HCT116 (cell line): ENCODE data around the gene EPYC.

Source experiments
- EZH2 ChIP-seq: fragments of 200-600 bp; sonication (generic); IDR thresholded peaks from 2 replicates; pipeline ENCODE4 v1.6.1; 2017; ENCODE audit warnings: antibody characterized with exemption, mixed run types
- POLR2A ChIP-seq: IDR thresholded peaks from 2 replicates; pipeline ENCODE4 v1.7.0; 2011; ENCODE audit warnings: borderline replicate concordance; ENCODE audit not compliant: insufficient read depth, insufficient read length; ENCODE audit errors: extremely low read depth
- POLR2AphosphoS5 ChIP-seq: IDR thresholded peaks from 2 replicates; pipeline ENCODE4 v1.6.1; 2011; ENCODE audit warnings: mild to moderate bottlenecking, low read depth, low read length, moderate library complexity
- YY1 ChIP-seq: IDR thresholded peaks from 2 replicates; pipeline ENCODE4 v1.6.1; 2011; ENCODE audit warnings: low read length, low read depth, moderate library complexity, mild to moderate bottlenecking; ENCODE audit not compliant: insufficient replicate concordance; ENCODE audit errors: extremely low read depth
- ZNF274 ChIP-seq: fragments of 200-500 bp; sonication (Bioruptor generic); IDR thresholded peaks from 2 replicates; pipeline ENCODE4 v1.6.1; 2014; ENCODE audit warnings: mild to moderate bottlenecking, low read depth, low read length, inconsistent platforms
- TF ChIP-seq, protein P1 (sequence below), 3 experiments: fragments of 200-600 bp in 1 of 3; sonication (generic) in 1 of 3; IDR thresholded peaks in 2 of 3; conservative IDR thresholded peaks in 1 of 3; 2 replicates each; pipeline ENCODE4 v1.5.1; 2012 to 2017; ENCODE audit warnings: low read depth in 2 of 3, low read length in 2 of 3, antibody characterized with exemption in 1 of 3, borderline replicate concordance in 1 of 3, control low read depth in 1 of 3, mild to moderate bottlenecking in 1 of 3, mixed read lengths in 1 of 3, mixed run types in 1 of 3, moderate library complexity in 1 of 3; ENCODE audit not compliant: insufficient read depth in 1 of 3
- TF ChIP-seq, protein P2 (sequence below): IDR thresholded peaks from 2 replicates; pipeline ENCODE4 v1.6.1; 2012; ENCODE audit warnings: low read depth
- TF ChIP-seq, protein P3 (sequence below): IDR thresholded peaks from 2 replicates; pipeline ENCODE4 v1.6.1; 2012

DNA sequence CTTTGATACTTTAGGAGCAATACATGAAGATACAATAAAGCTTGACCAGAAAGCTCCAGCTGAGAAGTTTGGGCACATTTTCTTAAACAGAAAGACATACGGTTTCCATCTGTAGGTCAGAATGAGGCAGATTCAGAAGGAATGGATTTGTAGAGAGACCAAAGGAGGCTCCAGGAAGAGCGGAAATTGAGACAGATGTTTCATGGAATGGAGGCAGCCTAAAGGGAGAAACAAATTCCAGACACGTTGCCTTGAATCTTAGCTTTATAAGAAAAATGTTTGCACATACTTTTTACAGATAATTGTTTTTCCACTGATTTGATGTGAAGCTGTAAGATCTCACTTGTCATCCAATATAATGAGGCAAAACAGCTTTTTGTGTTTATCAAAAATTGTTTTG is 24.8 kb downstream of the EPYC start:
- TF ChIP-seq, protein P1, sequence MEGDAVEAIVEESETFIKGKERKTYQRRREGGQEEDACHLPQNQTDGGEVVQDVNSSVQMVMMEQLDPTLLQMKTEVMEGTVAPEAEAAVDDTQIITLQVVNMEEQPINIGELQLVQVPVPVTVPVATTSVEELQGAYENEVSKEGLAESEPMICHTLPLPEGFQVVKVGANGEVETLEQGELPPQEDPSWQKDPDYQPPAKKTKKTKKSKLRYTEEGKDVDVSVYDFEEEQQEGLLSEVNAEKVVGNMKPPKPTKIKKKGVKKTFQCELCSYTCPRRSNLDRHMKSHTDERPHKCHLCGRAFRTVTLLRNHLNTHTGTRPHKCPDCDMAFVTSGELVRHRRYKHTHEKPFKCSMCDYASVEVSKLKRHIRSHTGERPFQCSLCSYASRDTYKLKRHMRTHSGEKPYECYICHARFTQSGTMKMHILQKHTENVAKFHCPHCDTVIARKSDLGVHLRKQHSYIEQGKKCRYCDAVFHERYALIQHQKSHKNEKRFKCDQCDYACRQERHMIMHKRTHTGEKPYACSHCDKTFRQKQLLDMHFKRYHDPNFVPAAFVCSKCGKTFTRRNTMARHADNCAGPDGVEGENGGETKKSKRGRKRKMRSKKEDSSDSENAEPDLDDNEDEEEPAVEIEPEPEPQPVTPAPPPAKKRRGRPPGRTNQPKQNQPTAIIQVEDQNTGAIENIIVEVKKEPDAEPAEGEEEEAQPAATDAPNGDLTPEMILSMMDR (IDR thresholded peaks at IDR 0.05 in 2 of 3, conservative IDR thresholded peaks at IDR 0.05 in 1 of 3; ENCODE audit: borderline replicate concordance in 1 of 3, insufficient read depth in 1 of 3, low read depth in 2 of 3, low read length in 2 of 3), result no peak
- no peak for TF ChIP-seq ZNF274
- no peak for TF ChIP-seq POLR2AphosphoS5
- TF ChIP-seq, protein P2, sequence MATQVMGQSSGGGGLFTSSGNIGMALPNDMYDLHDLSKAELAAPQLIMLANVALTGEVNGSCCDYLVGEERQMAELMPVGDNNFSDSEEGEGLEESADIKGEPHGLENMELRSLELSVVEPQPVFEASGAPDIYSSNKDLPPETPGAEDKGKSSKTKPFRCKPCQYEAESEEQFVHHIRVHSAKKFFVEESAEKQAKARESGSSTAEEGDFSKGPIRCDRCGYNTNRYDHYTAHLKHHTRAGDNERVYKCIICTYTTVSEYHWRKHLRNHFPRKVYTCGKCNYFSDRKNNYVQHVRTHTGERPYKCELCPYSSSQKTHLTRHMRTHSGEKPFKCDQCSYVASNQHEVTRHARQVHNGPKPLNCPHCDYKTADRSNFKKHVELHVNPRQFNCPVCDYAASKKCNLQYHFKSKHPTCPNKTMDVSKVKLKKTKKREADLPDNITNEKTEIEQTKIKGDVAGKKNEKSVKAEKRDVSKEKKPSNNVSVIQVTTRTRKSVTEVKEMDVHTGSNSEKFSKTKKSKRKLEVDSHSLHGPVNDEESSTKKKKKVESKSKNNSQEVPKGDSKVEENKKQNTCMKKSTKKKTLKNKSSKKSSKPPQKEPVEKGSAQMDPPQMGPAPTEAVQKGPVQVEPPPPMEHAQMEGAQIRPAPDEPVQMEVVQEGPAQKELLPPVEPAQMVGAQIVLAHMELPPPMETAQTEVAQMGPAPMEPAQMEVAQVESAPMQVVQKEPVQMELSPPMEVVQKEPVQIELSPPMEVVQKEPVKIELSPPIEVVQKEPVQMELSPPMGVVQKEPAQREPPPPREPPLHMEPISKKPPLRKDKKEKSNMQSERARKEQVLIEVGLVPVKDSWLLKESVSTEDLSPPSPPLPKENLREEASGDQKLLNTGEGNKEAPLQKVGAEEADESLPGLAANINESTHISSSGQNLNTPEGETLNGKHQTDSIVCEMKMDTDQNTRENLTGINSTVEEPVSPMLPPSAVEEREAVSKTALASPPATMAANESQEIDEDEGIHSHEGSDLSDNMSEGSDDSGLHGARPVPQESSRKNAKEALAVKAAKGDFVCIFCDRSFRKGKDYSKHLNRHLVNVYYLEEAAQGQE, result no peak
- TF ChIP-seq POLR2A, result no peak
- TF ChIP-seq EZH2, result no peak
- TF ChIP-seq YY1, result no peak
- TF ChIP-seq, protein P3, sequence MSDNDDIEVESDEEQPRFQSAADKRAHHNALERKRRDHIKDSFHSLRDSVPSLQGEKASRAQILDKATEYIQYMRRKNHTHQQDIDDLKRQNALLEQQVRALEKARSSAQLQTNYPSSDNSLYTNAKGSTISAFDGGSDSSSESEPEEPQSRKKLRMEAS, result no peak
